Prostate gland (tissue), 2 donors: ENCODE data around the gene ECHS1.

Source experiments
- POLR2A ChIP-seq: fragments of 450-650 bp; IDR thresholded peaks from one replicate; pipeline ENCODE4 v1.6.1; 2016; ENCODE audit warnings: antibody characterized with exemption, mild to moderate bottlenecking
- POLR2AphosphoS5 ChIP-seq: sonication (generic); formaldehyde crosslinking; IDR thresholded peaks from one replicate; pipeline ENCODE4 v1.6.1; 2017; ENCODE audit warnings: antibody characterized with exemption
- TF ChIP-seq, protein P1 (sequence below), 4 experiments: fragments of 200-600 bp in 2 of 4; fragments of 450-650 bp in 2 of 4; sonication (generic) in 2 of 4; IDR thresholded peaks; 1 replicate in 3 of 4; 2 replicates in 1 of 4; pipeline ENCODE4 v1.5.1; 2016 to 2019; ENCODE audit warnings: antibody characterized with exemption in 4 of 4, mild to moderate bottlenecking in 2 of 4, moderate library complexity in 2 of 4

DNA sequence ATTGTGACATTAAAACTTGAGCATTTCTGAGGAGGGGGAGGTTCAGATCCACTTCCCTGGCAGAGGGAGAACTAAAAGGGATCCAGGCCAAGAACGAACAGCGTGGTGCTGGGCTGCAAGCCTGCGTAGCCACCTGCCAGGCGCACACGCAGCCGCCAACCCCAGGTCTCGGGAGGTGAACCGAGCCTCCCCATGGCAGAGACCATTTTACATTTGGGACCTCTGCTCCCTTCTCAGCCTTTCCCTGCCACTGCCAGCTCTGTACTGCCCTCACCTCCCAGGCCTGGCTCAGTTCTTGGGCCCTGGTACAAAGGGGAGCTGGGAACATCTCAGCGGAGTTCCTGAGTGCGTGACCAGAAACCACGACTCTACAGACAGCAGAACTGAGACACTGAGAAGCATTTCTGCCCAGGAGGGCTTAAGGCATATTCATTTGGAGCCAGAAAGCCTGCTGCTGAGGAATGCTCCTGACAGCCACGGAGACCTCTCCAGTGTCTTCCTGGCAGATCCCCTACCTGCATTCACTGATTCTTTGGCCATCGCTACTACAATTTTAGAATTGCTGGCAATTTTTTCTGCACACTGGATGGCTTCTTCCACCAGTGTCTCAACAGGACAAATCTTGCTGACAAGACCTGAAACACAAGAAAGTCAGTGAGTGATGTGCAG lies 7.6 kb downstream of the ECHS1 start:
- TF ChIP-seq, protein P1, sequence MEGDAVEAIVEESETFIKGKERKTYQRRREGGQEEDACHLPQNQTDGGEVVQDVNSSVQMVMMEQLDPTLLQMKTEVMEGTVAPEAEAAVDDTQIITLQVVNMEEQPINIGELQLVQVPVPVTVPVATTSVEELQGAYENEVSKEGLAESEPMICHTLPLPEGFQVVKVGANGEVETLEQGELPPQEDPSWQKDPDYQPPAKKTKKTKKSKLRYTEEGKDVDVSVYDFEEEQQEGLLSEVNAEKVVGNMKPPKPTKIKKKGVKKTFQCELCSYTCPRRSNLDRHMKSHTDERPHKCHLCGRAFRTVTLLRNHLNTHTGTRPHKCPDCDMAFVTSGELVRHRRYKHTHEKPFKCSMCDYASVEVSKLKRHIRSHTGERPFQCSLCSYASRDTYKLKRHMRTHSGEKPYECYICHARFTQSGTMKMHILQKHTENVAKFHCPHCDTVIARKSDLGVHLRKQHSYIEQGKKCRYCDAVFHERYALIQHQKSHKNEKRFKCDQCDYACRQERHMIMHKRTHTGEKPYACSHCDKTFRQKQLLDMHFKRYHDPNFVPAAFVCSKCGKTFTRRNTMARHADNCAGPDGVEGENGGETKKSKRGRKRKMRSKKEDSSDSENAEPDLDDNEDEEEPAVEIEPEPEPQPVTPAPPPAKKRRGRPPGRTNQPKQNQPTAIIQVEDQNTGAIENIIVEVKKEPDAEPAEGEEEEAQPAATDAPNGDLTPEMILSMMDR (IDR thresholded peaks at IDR 0.05): no peak
- TF ChIP-seq POLR2A: no peak
- no peak for TF ChIP-seq POLR2AphosphoS5
